ENCODE results near the gene MBNL3. TPM values are rescaled to one million over a fixed set of nuclear protein-coding genes. Genes with fewer than 3 reads are reported as not detected.

The MBNL3 gene
- total RNA-seq, 1 experiment from 2014 or later = 12.2 TPM

DNA sequence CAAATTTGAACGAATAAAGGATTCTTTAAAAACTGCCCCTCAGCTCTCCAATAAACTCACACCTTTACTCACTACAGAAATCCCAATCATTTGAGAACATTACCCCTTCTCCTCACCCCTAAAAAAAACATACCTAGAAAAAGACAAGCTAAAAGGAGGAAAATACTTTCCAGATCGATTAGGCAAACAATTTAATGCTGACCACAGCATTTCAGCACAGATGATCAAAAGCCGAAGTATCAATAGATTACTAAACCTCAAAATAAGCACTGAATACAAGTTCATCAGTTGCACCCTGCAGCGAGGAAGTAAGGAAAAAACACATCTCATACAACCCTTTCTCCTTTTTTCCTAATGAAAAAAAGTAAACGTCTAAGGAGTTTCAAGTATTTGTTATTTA lies 65.5 kb downstream of the MBNL3 start:
- no peak for DNase-seq (ENCODE audit: low spot score)

GRCh38 chrX:132415012-132415411 lies 73.8 kb downstream of the MBNL3 start:
- no peak for DNase-seq (ENCODE audit: low spot score)

DNA sequence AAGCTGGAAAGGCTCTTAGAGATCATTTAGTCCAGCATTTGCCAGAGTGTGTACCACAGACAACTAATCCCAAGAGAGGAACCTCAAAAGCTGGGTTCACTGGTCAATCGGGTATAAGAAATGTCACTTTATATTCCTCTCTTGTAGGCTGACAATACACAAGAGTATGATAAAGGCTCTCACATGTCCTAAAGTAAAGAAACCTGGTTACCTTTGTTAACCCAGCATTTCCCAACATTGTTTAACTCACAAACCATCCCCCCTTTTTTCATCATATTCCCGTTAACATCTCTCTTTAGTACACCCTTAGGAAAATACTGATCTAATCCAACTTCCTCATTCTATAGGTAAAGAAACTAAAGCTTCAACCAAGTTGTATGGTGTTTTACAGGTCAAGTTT lies 74.4 kb downstream of the MBNL3 start:
- DNase-seq (ENCODE audit: low spot score) = no peak

DNA sequence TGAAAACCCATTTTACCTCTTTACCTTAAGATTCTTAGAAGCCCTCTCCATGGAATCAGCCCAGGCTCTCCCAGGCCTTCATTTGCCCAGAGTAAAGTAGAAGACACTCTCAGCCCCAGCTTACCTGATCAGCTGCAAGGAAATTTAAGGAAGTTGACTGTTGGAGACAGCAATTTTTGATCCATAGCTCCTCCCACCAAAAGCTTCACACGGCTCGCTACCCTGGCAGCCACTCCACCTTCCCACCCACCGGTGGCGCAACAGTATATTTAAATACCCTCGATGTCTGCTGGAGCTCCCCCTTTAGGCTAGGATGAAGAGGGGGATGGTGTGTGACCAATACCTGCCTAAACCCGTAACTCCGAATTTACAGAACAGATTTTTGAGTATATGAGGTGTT lies 75.4 kb downstream of the MBNL3 start:
- no peak for DNase-seq (ENCODE audit: low spot score)

- DNase-seq (ENCODE audit: low spot score) = no peak
These were observed 76.6 kb downstream of the MBNL3 start for GRCh38 chrX:132412208-132412607.

- no peak for DNase-seq (ENCODE audit: low spot score)
These were observed 77.4 kb downstream of the MBNL3 start for GRCh38 chrX:132411310-132411977.

DNA sequence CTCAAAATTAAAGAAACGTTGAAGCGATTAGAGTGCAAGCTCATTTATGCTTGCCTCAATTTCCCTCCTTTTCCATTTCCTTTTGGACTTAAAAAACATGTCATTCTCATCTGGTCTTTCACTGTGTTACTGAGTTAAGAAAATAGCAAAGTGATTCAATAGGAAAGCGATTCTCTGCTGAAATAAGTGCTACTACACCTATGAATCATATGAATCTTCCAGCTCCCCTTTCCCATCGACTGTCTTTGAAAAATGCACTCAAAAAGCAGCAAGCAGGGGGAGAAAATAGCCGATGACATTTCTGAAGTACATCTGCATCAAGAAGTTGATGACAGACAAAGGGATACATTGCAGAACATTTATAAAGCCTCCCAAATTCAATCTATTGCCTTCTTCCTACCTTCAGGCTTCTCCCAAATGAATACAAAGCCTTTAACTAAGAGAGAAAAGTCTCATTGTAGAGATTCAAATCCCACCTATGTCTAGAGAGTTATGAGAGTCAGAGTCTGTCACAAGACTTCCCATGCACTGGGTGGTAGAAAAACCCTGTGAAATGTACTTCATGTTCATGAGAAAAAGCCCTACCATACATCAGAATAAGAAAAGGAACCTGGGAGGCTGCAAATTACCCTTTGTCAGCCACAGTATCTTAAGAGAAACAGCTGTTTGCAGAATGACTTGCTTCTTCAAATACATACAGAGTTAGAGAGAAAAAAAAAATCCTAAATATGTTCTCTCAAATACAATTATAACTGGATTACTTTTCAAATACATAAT lies 78.9 kb downstream of the MBNL3 start:
- DNase-seq (ENCODE audit: low spot score) = no peak

GRCh38 chrX:132407691-132408090 lies 81.1 kb downstream of the MBNL3 start:
- no peak for DNase-seq (ENCODE audit: low spot score)

- no peak for DNase-seq (ENCODE audit: low spot score)
These were observed 82.7 kb downstream of the MBNL3 start for GRCh38 chrX:132406106-132406505.

DNA sequence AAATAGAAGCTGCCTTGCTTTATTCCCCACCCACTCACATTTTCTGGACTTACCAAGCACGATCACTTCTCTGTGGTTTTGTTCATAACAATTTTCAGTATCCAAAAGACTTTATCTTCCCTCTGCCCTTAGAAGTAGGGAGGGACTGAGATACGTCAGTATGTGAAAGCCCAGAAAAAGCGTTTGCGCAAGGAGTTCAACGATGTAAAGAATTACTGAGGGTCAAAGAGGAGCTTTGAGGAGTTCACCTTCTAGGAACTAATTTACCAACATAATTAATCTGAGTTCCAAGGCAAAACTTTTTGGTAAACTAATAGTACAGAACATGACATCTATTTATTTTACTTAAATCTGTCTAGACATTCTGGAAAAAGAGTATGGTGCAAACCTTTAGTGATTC lies 84.6 kb downstream of the MBNL3 start:
- no peak for DNase-seq (ENCODE audit: low spot score)

GRCh38 chrX:132401935-132402334 lies 86.9 kb downstream of the MBNL3 start:
- peak; percentile 34 for DNase-seq (ENCODE audit: low spot score)

GRCh38 chrX:132400706-132401105 lies 88.1 kb downstream of the MBNL3 start:
- no peak for DNase-seq (ENCODE audit: low spot score)

- no peak for DNase-seq (ENCODE audit: low spot score)
These were observed 93.2 kb downstream of the MBNL3 start for GRCh38 chrX:132395645-132396044.

DNA sequence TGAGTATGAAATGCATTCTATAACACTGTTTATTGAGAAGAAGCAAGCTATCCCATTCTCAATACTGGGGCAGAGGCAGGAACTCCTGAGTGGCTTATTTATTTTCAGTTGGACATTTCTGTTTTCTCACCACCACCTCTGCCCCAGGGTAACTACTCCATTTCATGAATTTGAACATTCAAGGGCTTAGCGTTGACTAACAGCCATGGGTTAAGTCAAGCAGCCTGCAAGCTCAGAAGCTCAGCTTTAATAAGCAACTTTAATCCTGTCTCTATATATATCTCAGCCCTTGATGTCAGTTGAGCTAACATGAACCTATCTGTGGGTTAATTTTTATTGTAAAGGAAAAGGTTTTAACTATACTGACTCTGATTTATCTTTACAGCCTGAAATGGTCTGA lies 93.8 kb downstream of the MBNL3 start:
- no peak for DNase-seq (ENCODE audit: low spot score)

GRCh38 chrX:132394591-132394990 lies 94.2 kb downstream of the MBNL3 start:
- no peak for DNase-seq (ENCODE audit: low spot score)

- DNase-seq (ENCODE audit: low spot score) = no peak
These were observed 94.8 kb downstream of the MBNL3 start for GRCh38 chrX:132393992-132394391.

- no peak for DNase-seq (ENCODE audit: low spot score)
These were observed 95.4 kb downstream of the MBNL3 start for GRCh38 chrX:132393485-132393884.

DNA sequence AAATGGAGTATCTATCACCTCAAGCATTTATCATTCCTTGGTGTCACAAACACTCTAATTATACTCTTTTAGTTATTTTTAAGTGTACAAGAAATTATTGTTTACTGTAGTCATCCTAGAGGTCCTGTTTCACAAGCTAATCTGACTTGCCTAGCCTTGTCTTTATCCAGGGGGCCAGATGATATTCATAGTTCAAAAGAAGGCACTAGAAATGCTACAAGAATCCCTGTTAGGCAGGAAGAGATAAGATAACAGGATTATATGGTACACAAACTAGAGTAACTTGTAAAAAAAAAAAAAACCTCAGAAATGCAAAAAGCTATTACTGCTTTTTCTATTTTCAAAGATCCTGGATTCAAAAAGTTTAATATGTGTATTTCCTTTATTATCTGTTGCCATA lies 95.8 kb downstream of the MBNL3 start:
- DNase-seq (ENCODE audit: low spot score) = no peak

DNA sequence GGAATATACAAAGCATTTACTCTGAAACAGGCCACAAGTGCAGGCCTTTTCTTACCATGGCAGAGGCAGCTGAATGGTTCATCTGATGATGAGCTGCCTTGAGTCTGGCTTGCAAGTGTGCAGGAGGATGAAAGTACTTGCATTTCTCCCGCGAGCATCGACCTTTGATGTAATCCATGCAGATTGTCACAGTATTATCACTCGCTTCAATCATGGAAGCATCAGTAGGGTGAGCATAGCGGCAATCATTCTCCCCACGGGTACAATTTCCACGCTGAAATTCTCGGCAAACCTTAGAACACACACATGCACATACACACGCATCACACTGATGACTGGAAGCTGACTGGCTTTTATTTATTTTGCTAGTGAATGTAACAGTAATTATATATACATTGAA lies 98.0 kb downstream of the MBNL3 start:
- no peak for DNase-seq (ENCODE audit: low spot score)

GRCh38 chrX:132389480-132389879 lies 99.4 kb downstream of the MBNL3 start:
- no peak for DNase-seq (ENCODE audit: low spot score)

DNA sequence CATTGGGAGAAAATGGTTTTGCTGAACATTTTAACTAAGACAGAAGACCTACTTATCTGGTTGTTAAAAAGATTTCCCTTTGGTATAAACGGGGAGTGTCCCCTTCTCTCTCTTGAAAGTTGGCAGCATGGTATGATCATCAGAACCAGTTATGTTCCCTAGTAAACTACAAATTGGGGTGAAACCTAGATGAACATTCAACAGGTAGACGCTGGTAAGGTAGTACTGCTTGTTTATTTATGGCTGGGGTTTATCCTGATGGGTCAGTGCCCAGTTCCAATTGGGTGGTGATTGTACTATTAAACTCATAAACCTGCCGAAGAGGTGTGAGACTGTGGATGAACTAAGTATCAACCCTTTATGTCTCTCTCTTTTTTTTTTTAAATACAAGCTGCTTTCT lies 100.5 kb downstream of the MBNL3 start:
- no peak for DNase-seq (ENCODE audit: low spot score)

GRCh38 chrX:132384301-132384700 lies 104.5 kb downstream of the MBNL3 start:
- DNase-seq (ENCODE audit: low spot score) = no peak

- no peak for DNase-seq (ENCODE audit: low spot score)
These were observed 106.8 kb downstream of the MBNL3 start for GRCh38 chrX:132382068-132382467.

- DNase-seq (ENCODE audit: low spot score) = no peak
These were observed 110.6 kb downstream of the MBNL3 start for GRCh38 chrX:132378281-132378680.

All from H4 (cell line).